ENCODE data around the gene FGGY. TPM values are rescaled to one million over a fixed set of nuclear protein-coding genes. Genes with fewer than 3 reads are reported as not detected.

The FGGY gene
- total RNA-seq, 2 experiments from 2014 or later: 11.9 to 13.6 TPM

DNA sequence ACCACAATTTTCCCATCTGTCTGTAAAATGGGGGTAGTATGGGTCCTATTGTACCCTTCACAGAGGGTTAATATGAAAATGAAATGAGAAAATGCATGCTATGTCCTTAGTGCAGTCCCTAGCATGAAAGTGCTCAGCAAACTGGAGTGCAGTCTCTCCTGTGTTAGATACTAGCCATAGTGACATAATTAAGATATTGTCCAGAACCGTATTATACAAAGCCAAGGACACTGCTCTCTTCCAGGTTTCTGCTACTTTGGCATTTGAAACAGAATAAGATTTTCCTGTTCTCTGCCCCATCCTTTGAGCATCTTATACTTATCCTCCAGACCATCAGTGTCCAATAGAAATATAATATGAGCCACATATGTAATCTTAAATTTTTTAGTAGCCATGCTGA, 213.4 kb downstream of the FGGY start:
- Mint-ChIP-seq H3K4me1 (ENCODE audit: low read depth) (no peaks in the 10 kb centered on the region), H3K36me3 (ENCODE audit: low read depth) (peaks cover under 1% of the 10 kb centered on the region), H3K27ac (no peak overlapping the region), H3K4me3 (no peak overlapping the region), H3K27me3 (no peaks in the 10 kb centered on the region), H3K9me3 (no peaks in the 10 kb centered on the region)
- CTCF ChIA-PET: no interaction called here
- intact Hi-C loops (cut with micrococcal nuclease): no loop called here
- DNase-seq (no peak), ATAC-seq (no peak)
- POLR2A ChIA-PET: no interaction called here
- TF ChIP-seq, protein P1, sequence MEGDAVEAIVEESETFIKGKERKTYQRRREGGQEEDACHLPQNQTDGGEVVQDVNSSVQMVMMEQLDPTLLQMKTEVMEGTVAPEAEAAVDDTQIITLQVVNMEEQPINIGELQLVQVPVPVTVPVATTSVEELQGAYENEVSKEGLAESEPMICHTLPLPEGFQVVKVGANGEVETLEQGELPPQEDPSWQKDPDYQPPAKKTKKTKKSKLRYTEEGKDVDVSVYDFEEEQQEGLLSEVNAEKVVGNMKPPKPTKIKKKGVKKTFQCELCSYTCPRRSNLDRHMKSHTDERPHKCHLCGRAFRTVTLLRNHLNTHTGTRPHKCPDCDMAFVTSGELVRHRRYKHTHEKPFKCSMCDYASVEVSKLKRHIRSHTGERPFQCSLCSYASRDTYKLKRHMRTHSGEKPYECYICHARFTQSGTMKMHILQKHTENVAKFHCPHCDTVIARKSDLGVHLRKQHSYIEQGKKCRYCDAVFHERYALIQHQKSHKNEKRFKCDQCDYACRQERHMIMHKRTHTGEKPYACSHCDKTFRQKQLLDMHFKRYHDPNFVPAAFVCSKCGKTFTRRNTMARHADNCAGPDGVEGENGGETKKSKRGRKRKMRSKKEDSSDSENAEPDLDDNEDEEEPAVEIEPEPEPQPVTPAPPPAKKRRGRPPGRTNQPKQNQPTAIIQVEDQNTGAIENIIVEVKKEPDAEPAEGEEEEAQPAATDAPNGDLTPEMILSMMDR (IDR thresholded peaks at IDR 0.05): no peak

DNA sequence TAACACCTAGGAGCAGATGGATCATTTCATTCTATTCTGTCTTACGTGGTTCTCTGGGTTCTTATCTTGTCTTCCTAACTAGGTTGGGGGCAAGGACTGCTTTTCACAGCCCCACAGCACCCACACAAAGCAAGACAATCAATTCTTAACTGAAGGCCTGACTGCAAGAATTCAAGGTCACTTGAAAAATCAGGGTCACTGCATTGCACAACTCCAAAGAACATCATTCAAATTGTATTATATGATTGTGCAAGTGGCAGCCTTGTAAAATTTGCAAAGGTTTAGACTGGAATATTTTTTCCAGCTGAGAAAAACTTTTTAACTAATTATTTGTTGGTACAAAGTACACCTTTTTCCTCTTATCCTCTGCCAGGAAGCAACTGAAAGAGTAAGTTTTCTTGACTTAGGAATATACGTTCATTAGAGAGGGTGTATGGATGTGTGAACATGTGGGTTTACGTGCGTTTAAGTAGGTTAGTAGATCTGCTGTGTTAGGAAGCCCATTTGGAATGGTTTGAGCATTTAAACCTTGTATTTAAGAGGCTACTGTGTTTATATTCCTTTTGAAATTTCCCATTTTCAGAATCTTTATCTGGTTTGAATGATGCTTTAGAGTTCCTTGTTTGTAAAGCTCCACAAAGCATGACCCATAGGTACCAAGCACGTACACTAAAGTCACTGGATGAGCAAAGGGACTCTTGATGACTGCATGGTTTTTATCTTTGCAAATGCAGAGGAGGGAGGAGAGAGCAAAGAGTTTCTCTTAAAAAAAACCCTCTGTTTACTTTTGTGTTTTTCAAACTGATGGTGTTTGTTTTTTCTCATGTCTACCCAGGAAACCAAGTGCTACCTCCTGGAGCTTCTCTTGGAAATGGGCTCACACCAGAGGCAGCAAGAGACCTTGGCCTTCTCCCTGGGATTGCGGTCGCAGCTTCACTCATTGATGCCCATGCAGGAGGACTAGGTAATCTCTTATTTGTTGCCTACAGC, 214.9 kb downstream of the FGGY start:
- intact Hi-C loops (cut with micrococcal nuclease): no loop called here
- CTCF ChIA-PET: no interaction called here
- H3K4me1 Mint-ChIP-seq (ENCODE audit: low read depth): no peaks in the 10 kb centered on the region
- H3K27ac Mint-ChIP-seq: no peak overlapping the region
- no peaks in the 10 kb centered on the region for H3K9me3 Mint-ChIP-seq
- H3K4me3 Mint-ChIP-seq: no peak overlapping the region
- ATAC-seq (no peak), DNase-seq (no peak)
- peaks cover 2% of the 10 kb centered on the region for H3K36me3 Mint-ChIP-seq (ENCODE audit: low read depth)
- TF ChIP-seq, protein P1 (IDR thresholded peaks at IDR 0.05): no peak
- no peaks in the 10 kb centered on the region for H3K27me3 Mint-ChIP-seq
- POLR2A ChIA-PET: no interaction called here

- Mint-ChIP-seq H3K4me3 (no peak overlapping the region), H3K9me3 (no peaks in the 10 kb centered on the region), H3K27ac (no peak overlapping the region), H3K36me3 (ENCODE audit: low read depth) (peaks cover 2% of the 10 kb centered on the region), H3K4me1 (ENCODE audit: low read depth) (no peaks in the 10 kb centered on the region), H3K27me3 (no peaks in the 10 kb centered on the region)
- DNase-seq: no peak
- no peak for ATAC-seq
- ChIA-PET POLR2A (no interaction called here), CTCF (no interaction called here)
- intact Hi-C loops (cut with micrococcal nuclease): no loop called here
- TF ChIP-seq, protein P1 (IDR thresholded peaks at IDR 0.05): no peak
Measured at GRCh38 chr1:59512702-59513101, 215.8 kb downstream of the FGGY start.

- H3K4me1 Mint-ChIP-seq (ENCODE audit: low read depth): no peaks in the 10 kb centered on the region
- no peak for DNase-seq
- TF ChIP-seq, protein P1 (IDR thresholded peaks at IDR 0.05): no peak
- peaks cover 2% of the 10 kb centered on the region for H3K36me3 Mint-ChIP-seq (ENCODE audit: low read depth)
- H3K27me3 Mint-ChIP-seq: no peaks in the 10 kb centered on the region
- intact Hi-C loops (cut with micrococcal nuclease): no loop called here
- H3K9me3 Mint-ChIP-seq: no peaks in the 10 kb centered on the region
- POLR2A ChIA-PET: no interaction called here
- H3K27ac Mint-ChIP-seq: no peak overlapping the region
- CTCF ChIA-PET: no interaction called here
- ATAC-seq: no peak
- H3K4me3 Mint-ChIP-seq: no peak overlapping the region
Measured at GRCh38 chr1:59514061-59514909, 217.4 kb downstream of the FGGY start.

- POLR2A ChIA-PET: no interaction called here
- DNase-seq: no peak
- no peak for ATAC-seq
- Mint-ChIP-seq H3K4me3 (no peak overlapping the region), H3K9me3 (no peaks in the 10 kb centered on the region), H3K36me3 (ENCODE audit: low read depth) (peaks cover 2% of the 10 kb centered on the region), H3K4me1 (ENCODE audit: low read depth) (no peaks in the 10 kb centered on the region), H3K27ac (no peak overlapping the region), H3K27me3 (no peaks in the 10 kb centered on the region)
- CTCF ChIA-PET: no interaction called here
- TF ChIP-seq, protein P1 (IDR thresholded peaks at IDR 0.05): no peak
- intact Hi-C loops (cut with micrococcal nuclease): no loop called here
Measured at GRCh38 chr1:59516881-59517280, 220.0 kb downstream of the FGGY start.
